ENCODE measurements around the gene ZC3HAV1. TPM values are rescaled to one million over a fixed set of nuclear protein-coding genes. Genes with fewer than 3 reads are reported as not detected.
A peak's percentile ranks its signal among the peaks of the same experiment; 100 is the strongest.

Gene ZC3HAV1
- total and polyA plus RNA-seq, 8 donors: 3.6 to 18.5 (median 10.1) TPM

DNA sequence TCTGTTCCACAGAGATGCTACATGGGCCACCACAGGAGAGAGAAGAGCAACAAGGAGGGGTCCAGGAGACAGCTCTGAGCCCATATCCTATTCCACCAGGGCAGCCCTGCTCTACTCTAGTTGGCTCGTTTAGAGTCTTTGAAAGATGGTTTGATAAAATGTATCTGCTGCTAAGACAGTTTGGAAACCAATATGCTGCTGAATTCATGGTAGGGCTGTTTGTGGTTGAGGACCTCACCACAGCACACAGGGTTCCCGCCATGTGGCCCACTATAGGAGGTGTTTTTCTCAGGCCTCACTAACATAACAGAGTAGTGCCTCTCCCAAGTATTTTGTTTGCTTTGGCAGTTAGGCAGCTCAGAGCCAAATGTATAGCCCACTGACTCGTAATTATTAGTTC, 37.8 kb downstream of the ZC3HAV1 start:
- 83 to 90% methylated on average over 3 of the region's 3 CpGs for WGBS, 2 donors
- TF ChIP-seq, protein P1, sequence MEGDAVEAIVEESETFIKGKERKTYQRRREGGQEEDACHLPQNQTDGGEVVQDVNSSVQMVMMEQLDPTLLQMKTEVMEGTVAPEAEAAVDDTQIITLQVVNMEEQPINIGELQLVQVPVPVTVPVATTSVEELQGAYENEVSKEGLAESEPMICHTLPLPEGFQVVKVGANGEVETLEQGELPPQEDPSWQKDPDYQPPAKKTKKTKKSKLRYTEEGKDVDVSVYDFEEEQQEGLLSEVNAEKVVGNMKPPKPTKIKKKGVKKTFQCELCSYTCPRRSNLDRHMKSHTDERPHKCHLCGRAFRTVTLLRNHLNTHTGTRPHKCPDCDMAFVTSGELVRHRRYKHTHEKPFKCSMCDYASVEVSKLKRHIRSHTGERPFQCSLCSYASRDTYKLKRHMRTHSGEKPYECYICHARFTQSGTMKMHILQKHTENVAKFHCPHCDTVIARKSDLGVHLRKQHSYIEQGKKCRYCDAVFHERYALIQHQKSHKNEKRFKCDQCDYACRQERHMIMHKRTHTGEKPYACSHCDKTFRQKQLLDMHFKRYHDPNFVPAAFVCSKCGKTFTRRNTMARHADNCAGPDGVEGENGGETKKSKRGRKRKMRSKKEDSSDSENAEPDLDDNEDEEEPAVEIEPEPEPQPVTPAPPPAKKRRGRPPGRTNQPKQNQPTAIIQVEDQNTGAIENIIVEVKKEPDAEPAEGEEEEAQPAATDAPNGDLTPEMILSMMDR (IDR thresholded peaks at IDR 0.05): no peak
- Histone ChIP-seq H3K4me1 (no peaks in the 10 kb centered on the region), H3K27me3 (no peaks in the 10 kb centered on the region), H3K9me3 (no peaks in the 10 kb centered on the region), H3K36me3 (peaks cover 0 to 23% (median 0%) of the 10 kb centered on the region in 3 donors), H3K27ac (no peak overlapping the region), H3K4me3 (no peak overlapping the region)
- no peak for ATAC-seq
- intact Hi-C loops (cut with DNase I): loop anchor here in 1 of 3 donors (10.0 kb wide), 1 partner anchor 187 kb away; no protein-coding TSS in a partner anchor
- FAIRE-seq: no peak
- no peak for DNase-seq

DNA sequence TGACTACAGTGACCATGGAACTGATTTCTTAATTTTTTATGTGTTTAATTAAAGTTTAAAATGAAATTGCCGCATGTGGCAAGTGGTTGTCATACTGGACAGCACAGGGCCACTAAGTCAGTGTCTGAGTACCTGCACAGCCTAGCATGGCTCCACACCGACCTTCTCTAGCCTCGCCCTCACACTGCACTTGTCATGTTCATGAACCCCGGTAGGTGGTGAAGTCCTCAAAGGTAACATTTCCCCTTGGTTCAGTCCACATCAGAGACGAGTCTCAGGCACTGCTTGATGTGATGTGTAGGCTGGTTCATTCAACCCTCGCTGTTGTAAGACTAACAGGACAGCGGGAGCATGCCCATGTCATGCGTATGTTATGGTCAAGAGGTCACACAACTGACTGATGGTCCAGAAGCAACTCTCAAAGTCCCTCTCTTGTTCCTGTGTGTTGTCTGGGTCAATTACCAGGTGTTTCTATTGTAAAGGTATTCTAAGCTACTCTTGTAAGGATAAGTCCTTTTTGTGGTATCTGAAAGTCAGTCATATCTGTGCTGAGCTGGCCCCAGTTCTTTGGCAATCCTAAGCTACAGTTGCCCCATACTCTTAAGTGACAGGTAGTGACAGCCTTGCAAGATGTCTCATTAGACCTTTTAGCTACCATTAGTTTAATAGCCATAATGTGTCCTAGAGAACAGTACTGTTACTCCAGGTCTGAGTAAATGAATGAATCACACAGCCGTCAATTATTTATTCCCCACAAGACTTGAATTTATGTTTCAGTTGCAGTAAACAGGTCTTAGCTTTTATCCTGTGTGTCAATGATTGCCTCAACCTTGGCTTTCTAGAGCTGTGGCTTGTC, 40.7 kb downstream of the ZC3HAV1 start:
- TF ChIP-seq, protein P1 (IDR thresholded peaks at IDR 0.05): no peak
- Histone ChIP-seq H3K4me1 (no peaks in the 10 kb centered on the region), H3K27ac (no peak overlapping the region), H3K36me3 (peaks cover 0 to 41% (median 4%) of the 10 kb centered on the region in 3 donors), H3K4me3 (no peak overlapping the region), H3K9me3 (no peaks in the 10 kb centered on the region), H3K27me3 (no peaks in the 10 kb centered on the region)
- no peak for DNase-seq
- ATAC-seq: no peak
- intact Hi-C loops (cut with DNase I): no loop called here
- 97 to 98% methylated on average over 9 of the region's 9 CpGs for WGBS, 2 donors
- no peak for FAIRE-seq

DNA sequence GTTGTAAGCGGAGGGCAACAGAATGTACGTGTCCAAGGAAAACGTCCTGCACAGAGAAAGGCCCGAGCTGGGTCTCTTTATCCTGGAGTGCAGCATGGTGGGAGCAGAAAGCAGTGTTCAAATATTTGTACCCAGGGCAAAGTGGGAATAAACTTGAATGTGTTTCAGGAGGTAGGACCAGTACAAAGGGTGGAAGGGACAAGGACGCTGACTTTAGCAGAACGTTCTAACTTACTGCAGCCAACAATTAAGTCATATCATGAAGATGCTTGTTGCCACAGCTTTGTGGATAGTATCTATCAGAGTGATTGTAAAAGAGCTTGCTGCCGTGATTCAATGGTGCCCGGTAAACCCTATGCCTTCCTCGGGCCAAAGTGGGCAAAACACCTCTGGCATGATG, 43.2 kb downstream of the ZC3HAV1 start:
- ATAC-seq (no peak), FAIRE-seq (no peak)
- 89 to 91% methylated on average over 9 of the region's 9 CpGs for WGBS, 2 donors

DNA sequence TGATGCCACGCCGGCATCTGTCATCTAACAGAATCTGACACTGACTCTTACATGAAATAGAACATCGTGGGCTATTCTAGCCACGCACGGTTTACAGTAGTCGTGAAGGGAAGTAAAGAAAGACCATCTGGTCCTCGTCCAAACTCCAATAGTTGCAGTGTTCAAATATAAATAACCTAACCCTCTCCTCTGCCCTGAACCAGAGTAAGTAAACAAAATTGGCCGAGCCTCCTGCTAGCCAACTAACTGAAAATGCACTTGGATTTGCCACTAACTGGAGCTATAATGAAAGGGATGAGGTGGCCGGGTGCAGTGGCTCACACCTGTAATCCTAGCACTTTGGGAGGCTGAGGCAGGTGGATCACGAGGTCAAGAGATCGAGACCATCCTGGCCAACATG, 44.2 kb downstream of the ZC3HAV1 start:
- H3K4me1 ChIP-seq: no peaks in the 10 kb centered on the region
- H3K9me3 ChIP-seq: no peaks in the 10 kb centered on the region
- DNase-seq (no peak), FAIRE-seq (no peak), ATAC-seq (peak in 1 of 4 donors; percentile 11)
- TF ChIP-seq, protein P1 (IDR thresholded peaks at IDR 0.05): no peak
- no peak overlapping the region for H3K27ac ChIP-seq
- WGBS, 2 donors: 86 to 89% methylated on average over 11 of the region's 11 CpGs
- H3K4me3 ChIP-seq: no peak overlapping the region
- intact Hi-C loops (cut with DNase I): no loop called here
- peaks cover 0 to 29% (median 4%) of the 10 kb centered on the region in 3 donors for H3K36me3 ChIP-seq
- H3K27me3 ChIP-seq: no peaks in the 10 kb centered on the region

More for the DNA sequence above, 43.2 kb downstream of the ZC3HAV1 start:
- Histone ChIP-seq H3K36me3 (peaks cover 0 to 26% (median 4%) of the 10 kb centered on the region in 3 donors), H3K27me3 (no peaks in the 10 kb centered on the region), H3K4me3 (no peak overlapping the region), H3K4me1 (no peaks in the 10 kb centered on the region), H3K27ac (no peak overlapping the region), H3K9me3 (no peaks in the 10 kb centered on the region)
- no peak for DNase-seq
- TF ChIP-seq, protein P1 (IDR thresholded peaks at IDR 0.05): no peak
- intact Hi-C loops (cut with DNase I): no loop called here

DNA sequence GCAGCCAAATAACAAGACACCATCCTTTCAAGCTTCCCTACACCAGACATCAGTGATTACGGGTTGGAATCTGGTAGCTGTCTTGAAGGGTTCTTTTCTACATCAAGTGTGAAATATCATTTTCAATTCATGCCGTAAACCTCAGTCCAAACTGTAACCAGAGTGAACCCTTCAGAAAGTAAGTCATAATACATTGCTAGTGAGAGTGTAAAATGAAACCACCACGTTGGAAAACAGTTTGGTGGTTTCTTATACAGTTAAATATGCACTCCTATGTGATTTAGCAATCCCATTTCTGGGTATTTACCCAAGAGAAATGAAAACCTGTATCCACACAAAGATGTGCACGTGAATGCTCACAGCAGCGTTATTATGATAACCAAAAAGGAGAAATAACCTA, 48.1 kb downstream of the ZC3HAV1 start:
- Histone ChIP-seq H3K27ac (no peak overlapping the region), H3K4me1 (no peaks in the 10 kb centered on the region), H3K4me3 (no peak overlapping the region), H3K9me3 (no peaks in the 10 kb centered on the region), H3K36me3 (peaks cover 0 to 31% (median 4%) of the 10 kb centered on the region in 3 donors), H3K27me3 (no peaks in the 10 kb centered on the region)
- 82% methylated on average over 5 of the region's 5 CpGs for WGBS, 2 donors
- intact Hi-C loops (cut with DNase I): no loop called here
- DNase-seq: no peak
- no peak for FAIRE-seq
- TF ChIP-seq, protein P1 (IDR thresholded peaks at IDR 0.05): no peak
- ATAC-seq: no peak
